K562 (cell line): ENCODE results near the gene PGF. TPM values are rescaled to one million over a fixed set of nuclear protein-coding genes. Genes with fewer than 3 reads are reported as not detected.

Source experiments
- ATAC-seq: fragments of 200-7000 bp; cut with Tn5 transposase; 3 replicates; pipeline ENCODE4 v1.9.1; 2020; ENCODE audit warnings: moderate library complexity
- BruUV-seq: library from RNA; stranded (reverse); fragments of 400-500 nt; replicated peaks from 2 replicates; lab custom pipeline; 2021; lab: Mats Ljungman, UMichigan
- CTCF ChIA-PET: fragments of 300-600 bp; formaldehyde crosslinking; extraction: SDS; loops from one replicate; lab custom pipeline; 2021; ENCODE audit warnings: low intra/inter-chr PET ratio; lab: Yijun Ruan, JAX
- POLR2A ChIA-PET: fragments of 300-600, 350-650 bp; sonication (Branson Sonifier 250); formaldehyde crosslinking; extraction: SDS; loops from one replicate; lab custom pipeline; 2021; ENCODE audit warnings: antibody characterized with exemption, inconsistent platforms; lab: Yijun Ruan, JAX
- DNase-seq, 4 experiments: peaks; one replicate each; pipeline versions ENCODE4 v3.0.0 to v3.0.0-alpha.2; 2011 to 2018; ENCODE audit warnings: low spot score in 3 of 4, mixed read lengths in 3 of 4; ENCODE audit errors: extremely low read depth in 1 of 4
- FAIRE-seq: peaks from 2 replicates; lab custom pipeline; 2011; peaks lifted over from hg19 to GRCh38; lab: Jason Lieb, UNC
- H2AFZ ChIP-seq: 2 replicates; pipeline ENCODE4 v1.6.0; 2011; ENCODE audit warnings: low read depth, low read length, control low read depth, inconsistent platforms
- H3K27ac ChIP-seq: fragments of 200-600 bp; 3 replicates; pipeline ENCODE4 v1.8.0; 2011; ENCODE audit warnings: low read depth, mild to moderate bottlenecking, control low read depth, inconsistent platforms, low read length, moderate library complexity, mixed read lengths; ENCODE audit errors: extremely low read depth
- H3K27me3 ChIP-seq, 2 experiments: fragments of 300-600 bp in 1 of 2; 2 replicates in 1 of 2; 3 replicates in 1 of 2; pipeline versions ENCODE4 v1.6.0 to v1.8.0; 2011; ENCODE audit warnings: inconsistent platforms in 2 of 2, low read length in 2 of 2, mild to moderate bottlenecking in 1 of 2, mixed read lengths in 1 of 2, moderate library complexity in 1 of 2; ENCODE audit not compliant: control insufficient read depth in 2 of 2, insufficient read depth in 2 of 2
- H3K36me3 ChIP-seq: fragments of 300-600 bp; 3 replicates; pipeline ENCODE4 v1.8.0; 2011; ENCODE audit warnings: mild to moderate bottlenecking, low read length, inconsistent platforms; ENCODE audit not compliant: control insufficient read depth, insufficient read depth
- H3K4me1 ChIP-seq, 2 experiments: fragments of 200-600 bp in 1 of 2; replicated peaks in 1 of 2; 2 replicates in 1 of 2; 3 replicates in 1 of 2; pipeline versions ENCODE4 v1.5.1 to v1.8.0; 2011; ENCODE audit warnings: inconsistent platforms in 2 of 2, low read length in 2 of 2, mild to moderate bottlenecking in 1 of 2, mixed read lengths in 1 of 2, moderate library complexity in 1 of 2; ENCODE audit not compliant: control insufficient read depth in 2 of 2, insufficient read depth in 2 of 2
- H3K4me2 ChIP-seq: 2 replicates; pipeline ENCODE4 v1.6.1; 2011; ENCODE audit warnings: low read length, control low read depth, inconsistent platforms, mixed read lengths; ENCODE audit not compliant: insufficient read depth
- H3K4me3 ChIP-seq: fragments of 200-600 bp; sonication (generic), shearing (Covaris generic); 2 replicates; pipeline ENCODE4 v1.5.1; 2016; ENCODE audit warnings: control low read depth, inconsistent platforms
- H3K79me2 ChIP-seq: fragments of 200-600 bp; 3 replicates; pipeline ENCODE4 v1.8.0; 2011; ENCODE audit warnings: low read length, inconsistent platforms; ENCODE audit not compliant: control insufficient read depth, insufficient read depth
- H3K9ac ChIP-seq, 2 experiments: 2 replicates each; pipeline versions ENCODE4 v1.6.0 to v1.6.1; 2011; ENCODE audit warnings: low read depth in 2 of 2, low read length in 2 of 2, control low read depth in 1 of 2, inconsistent platforms in 1 of 2, mild to moderate bottlenecking in 1 of 2, mixed read lengths in 1 of 2; ENCODE audit not compliant: insufficient read depth in 1 of 2
- H3K9me1 ChIP-seq: one replicate; pipeline ENCODE4 v1.6.0; 2011; ENCODE audit warnings: inconsistent platforms, mild to moderate bottlenecking, low read length, moderate library complexity; ENCODE audit not compliant: control insufficient read depth, insufficient read depth
- H3K9me3 ChIP-seq: replicated peaks from 2 replicates; pipeline ENCODE4 v1.5.1; 2011; ENCODE audit warnings: low read depth, low read length, inconsistent platforms; ENCODE audit not compliant: control insufficient read depth, insufficient read depth
- H4K20me1 ChIP-seq: replicated peaks from 2 replicates; pipeline ENCODE4 v1.6.1; 2011; ENCODE audit warnings: low read length, inconsistent platforms, mixed read lengths; ENCODE audit not compliant: control insufficient read depth, insufficient read depth
- HDAC1 ChIP-seq, 2 experiments: fragments of 450-650 bp; IDR thresholded peaks; 2 replicates each; pipeline ENCODE4 v1.6.1; 2016 to 2017; ENCODE audit warnings: inconsistent platforms in 1 of 2, mild to moderate bottlenecking in 1 of 2, moderate library complexity in 1 of 2
- HDAC2 ChIP-seq: fragments of 450-650 bp; IDR thresholded peaks from 2 replicates; pipeline ENCODE4 v1.6.1; 2016; ENCODE audit warnings: mild to moderate bottlenecking
- HNRNPUL1 ChIP-seq: fragments of 200-400 bp; formaldehyde crosslinking; IDR thresholded peaks from 2 replicates; pipeline ENCODE4 v1.6.1; 2017; ENCODE audit warnings: low read length
- SNRNP70 ChIP-seq: fragments of 200-400 bp; formaldehyde crosslinking; optimal IDR thresholded peaks from 2 replicates; pipeline ENCODE3; 2017; ENCODE audit warnings: low read depth, low read length
- ZNF311 ChIP-seq: fragments of 250-450 bp; sonication (Bioruptor Pico); IDR thresholded peaks from 2 replicates; pipeline ENCODE4 v1.4.0; 2020; ENCODE audit warnings: mild to moderate bottlenecking, moderate library complexity
- WGBS: fragments of 100-300 bp; shearing (Covaris generic); methylation state at CpG from one replicate; pipeline ENCODE4 v1.1.6; 2016; ENCODE audit warnings: low coverage, mixed read lengths; ENCODE audit not compliant: insufficient coverage; ENCODE audit errors: missing lambda C conversion rate; 5-methylcytosine and 5-hydroxymethylcytosine counted together
- in situ Hi-C: fragments of 300-500 bp; cut with MboI; formaldehyde crosslinking; loops from 4 replicates; pipeline ENCODE4 v1.15.0; 2018; ENCODE audit warnings: inconsistent platforms, mixed read lengths
- intact Hi-C: fragments of 100-400 bp; cut with micrococcal nuclease; formaldehyde crosslinking; loops from 2 replicates; pipeline ENCODE4 v1.14.2; 2022
- polyA plus RNA-seq, 8 experiments: library from polyadenylated mRNA; depleted of rRNA in 4 of 8; stranded (reverse) in 5 of 8; unstranded in 3 of 8; fragments of >200 nt; fragmentation: Nextera tagmentation in 2 of 8; fragmentation: Illumina TruSeq in 1 of 8; extraction: Ambion mirVana in 2 of 8; extraction: Trizol in 1 of 8; gene quantifications; 2 replicates each; pipeline versions ENCODE4 v1.2.1 to v1.2.3, GENCODE V29; 2011 to 2014; ENCODE audit warnings: inconsistent platforms in 1 of 8, missing spikeins in 1 of 8
- total RNA-seq, 7 experiments: library from RNA; depleted of rRNA in 6 of 7; stranded (reverse); fragments of >200 nt in 6 of 7; fragmentation: Illumina TruSeq in 2 of 7; extraction: Trizol in 2 of 7; gene quantifications; 2 replicates each; pipeline versions ENCODE4 v1.2.1 to v1.2.3, GENCODE V29; 2011 to 2021; ENCODE audit warnings: low replicate concordance in 1 of 7
- TF ChIP-seq, protein P1 (sequence below): sonication (generic); formaldehyde crosslinking; IDR thresholded peaks from 2 replicates; pipeline ENCODE4 v1.8.1; 2023; ENCODE audit warnings: mild to moderate bottlenecking, missing genetic modification reagents

Gene PGF
- total and polyA plus RNA-seq, 9 of the 15 experiments (the other 6 are each of a cell fraction or from before 2014, with no cell fraction given): 0.04 to 0.44 (median 0.18) TPM

DNA sequence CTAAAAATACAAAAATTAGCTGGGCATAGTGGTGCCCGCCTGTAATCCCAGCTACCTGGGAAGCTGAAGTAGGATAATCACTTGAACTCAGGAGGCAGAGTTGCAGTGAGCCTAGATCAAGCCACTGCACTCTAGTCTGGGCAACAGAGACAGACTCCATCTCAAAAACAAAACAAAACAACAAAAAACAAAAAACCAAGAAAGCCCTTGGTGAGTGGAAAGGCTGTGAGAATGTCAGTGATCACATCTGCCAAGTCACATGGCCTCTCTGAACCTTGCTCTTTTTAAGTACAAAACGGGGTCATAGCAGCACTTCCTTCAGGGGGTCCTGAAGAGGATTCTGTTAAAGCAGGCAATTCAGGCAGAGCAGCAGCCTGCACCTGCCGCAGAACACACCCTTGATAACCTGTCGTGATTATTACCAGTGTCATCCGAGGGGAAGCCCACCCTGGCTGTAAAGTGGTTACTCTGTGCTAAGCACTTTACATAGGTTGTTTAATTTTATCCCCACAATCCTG, 41.9 kb downstream of the PGF start:
- H3K27me3 ChIP-seq: no peaks in the 10 kb centered on the region
- H4K20me1 ChIP-seq: no peaks in the 10 kb centered on the region
- FAIRE-seq (no peak), ATAC-seq (no peak), DNase-seq (no peak)
- intact Hi-C loops: loop anchor here (10.0 kb wide), 1 partner anchor 391 kb away; no protein-coding TSS in a partner anchor
- H3K4me2 ChIP-seq: no peak overlapping the region
- ChIA-PET POLR2A (no interaction called here), CTCF (interaction anchor here (0.8 to 3.3 kb wide), 3 partner anchors 175 to 576 kb away, joined by 3 to 23 read pairs (median 3); no protein-coding TSS in a partner anchor)
- H3K9ac ChIP-seq: no peak overlapping the region
- H3K4me1 ChIP-seq: peaks cover 6 to 28% of the 10 kb centered on the region in 2 experiments; a peak in 2 of 5 replicates
- H3K36me3 ChIP-seq: no peaks in the 10 kb centered on the region
- in situ Hi-C loops: loop anchor here (10.0 kb wide), 1 partner anchor 161 kb away; no protein-coding TSS in a partner anchor
- H3K4me3 ChIP-seq: no peak overlapping the region
- no peak overlapping the region for H3K27ac ChIP-seq
- no peaks in the 10 kb centered on the region for H3K79me2 ChIP-seq
- 53% methylated on average over 5 of the region's 5 CpGs for WGBS
- no peak overlapping the region for H2AFZ ChIP-seq
- no peaks in the 10 kb centered on the region for H3K9me1 ChIP-seq
- BruUV-seq: no TSS peak
- no peaks in the 10 kb centered on the region for H3K9me3 ChIP-seq
- TF ChIP-seq HNRNPUL1 (no peak), ZNF311 (CRISPR knock-in tag) (no peak), HDAC2 (no peak), SNRNP70 (no peak), HDAC1 (IDR thresholded peaks at IDR 0.05) (peak in 1 of 2 experiments; percentile 96; a peak in 2 of 4 replicates)
- TF ChIP-seq, protein P1, sequence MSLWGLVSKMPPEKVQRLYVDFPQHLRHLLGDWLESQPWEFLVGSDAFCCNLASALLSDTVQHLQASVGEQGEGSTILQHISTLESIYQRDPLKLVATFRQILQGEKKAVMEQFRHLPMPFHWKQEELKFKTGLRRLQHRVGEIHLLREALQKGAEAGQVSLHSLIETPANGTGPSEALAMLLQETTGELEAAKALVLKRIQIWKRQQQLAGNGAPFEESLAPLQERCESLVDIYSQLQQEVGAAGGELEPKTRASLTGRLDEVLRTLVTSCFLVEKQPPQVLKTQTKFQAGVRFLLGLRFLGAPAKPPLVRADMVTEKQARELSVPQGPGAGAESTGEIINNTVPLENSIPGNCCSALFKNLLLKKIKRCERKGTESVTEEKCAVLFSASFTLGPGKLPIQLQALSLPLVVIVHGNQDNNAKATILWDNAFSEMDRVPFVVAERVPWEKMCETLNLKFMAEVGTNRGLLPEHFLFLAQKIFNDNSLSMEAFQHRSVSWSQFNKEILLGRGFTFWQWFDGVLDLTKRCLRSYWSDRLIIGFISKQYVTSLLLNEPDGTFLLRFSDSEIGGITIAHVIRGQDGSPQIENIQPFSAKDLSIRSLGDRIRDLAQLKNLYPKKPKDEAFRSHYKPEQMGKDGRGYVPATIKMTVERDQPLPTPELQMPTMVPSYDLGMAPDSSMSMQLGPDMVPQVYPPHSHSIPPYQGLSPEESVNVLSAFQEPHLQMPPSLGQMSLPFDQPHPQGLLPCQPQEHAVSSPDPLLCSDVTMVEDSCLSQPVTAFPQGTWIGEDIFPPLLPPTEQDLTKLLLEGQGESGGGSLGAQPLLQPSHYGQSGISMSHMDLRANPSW (CRISPR knock-in tag): no peak
